ENCODE data around the gene CDH18. TPM values are rescaled to one million over a fixed set of nuclear protein-coding genes. Genes with fewer than 3 reads are reported as not detected.
A peak's percentile ranks its signal among the peaks of the same experiment; 100 is the strongest.

Gene CDH18
- total and polyA plus RNA-seq, 2 of the 4 experiments (the other 2 are of a cell fraction) = 0.24 to 1.1 TPM

- peak overlapping the region; percentile 1 for H2AFZ ChIP-seq (replicated peaks; ENCODE audit: low read length, poor library complexity)
- DNase-seq = no peak
- intact Hi-C loops (cut with micrococcal nuclease) = no loop called here
- no peaks in the 10 kb centered on the region for H3K79me1 ChIP-seq (ENCODE audit: low read depth in 1 of 2, low read length in 2 of 2)
- H4K5ac ChIP-seq (ENCODE audit: low read depth, low read length) = no peak overlapping the region
- H3K36me3 ChIP-seq (ENCODE audit: control insufficient read depth, insufficient read depth, low read length) = no peaks in the 10 kb centered on the region
- no peaks in the 10 kb centered on the region for H3K9me1 ChIP-seq (ENCODE audit: insufficient read depth, low read length)
- in situ Hi-C loops (cut with MboI; ENCODE audit: low sequenced_read_pairs) = no loop called here
- no peak for ATAC-seq (ENCODE audit: low read depth)
- H3K18ac ChIP-seq (ENCODE audit: low read depth, low read length) = no peak overlapping the region
- H3K4me2 ChIP-seq (ENCODE audit: low read depth, low read length) = no peak overlapping the region
- ChIA-PET POLR2A (ENCODE audit: unreplicated experiment) (interaction anchor here (0.6 kb wide), 1 partner anchor 9 kb away, joined by 3 read pairs; no protein-coding TSS in a partner anchor), CTCF (no interaction called here)
- no peaks in the 10 kb centered on the region for H3K4me1 ChIP-seq (ENCODE audit: control insufficient read depth, insufficient read depth, low read length)
- H4K8ac ChIP-seq (ENCODE audit: low read depth in 2 of 2, low read length in 2 of 2) = no peak overlapping the region
- BruUV-seq (replicated peaks) = no TSS peak
- no peaks in the 10 kb centered on the region for H3K9me3 ChIP-seq (ENCODE audit: control insufficient read depth, insufficient read depth, low read length)
- H3K9ac ChIP-seq (ENCODE audit: low read depth, low read length) = no peak overlapping the region
- no peak overlapping the region for H2BK5ac ChIP-seq (ENCODE audit: low read depth, low read length, poor library complexity, severe bottlenecking)
- H2BK15ac ChIP-seq (ENCODE audit: low read depth, low read length) = no peak overlapping the region
- no peaks in the 10 kb centered on the region for H3K27me3 ChIP-seq (ENCODE audit: control insufficient read depth, insufficient read depth, low read length)
- H2BK20ac ChIP-seq (ENCODE audit: low read depth, low read length) = no peak overlapping the region
- TF ChIP-seq ELK1 (IDR thresholded peaks at IDR 0.05; ENCODE audit: borderline replicate concordance, low read depth, low read length) (no peak), RAD21 (IDR thresholded peaks at IDR 0.05; ENCODE audit: low read length) (no peak), RFX5 (IDR thresholded peaks at IDR 0.05; ENCODE audit: low read depth, low read length) (no peak), MXI1 (IDR thresholded peaks at IDR 0.05; ENCODE audit: borderline replicate concordance, low read depth, low read length) (no peak), BHLHE40 (IDR thresholded peaks at IDR 0.05; ENCODE audit: low read depth, low read length) (no peak), FOS (IDR thresholded peaks at IDR 0.05; ENCODE audit: low read depth, low read length) (no peak), POLR2A (IDR thresholded peaks at IDR 0.05; ENCODE audit: low read depth, low read length) (no peak), MAFK (IDR thresholded peaks at IDR 0.05; ENCODE audit: low read depth, low read length) (no peak), CEBPB (IDR thresholded peaks at IDR 0.05; ENCODE audit: low read depth, low read length) (no peak), SMC3 (IDR thresholded peaks at IDR 0.05; ENCODE audit: low read depth, low read length) (no peak), RCOR1 (IDR thresholded peaks at IDR 0.05; ENCODE audit: insufficient replicate concordance, low read length) (no peak), CTCF (conservative IDR thresholded peaks at IDR 0.05; ENCODE audit: low read depth, low read length) (no peak), NFE2L2 (IDR thresholded peaks at IDR 0.05; ENCODE audit: low read depth, low read length) (no peak), CHD1 (IDR thresholded peaks at IDR 0.05; ENCODE audit: low read depth, low read length) (no peak)
- TF ChIP-seq, protein P1, sequence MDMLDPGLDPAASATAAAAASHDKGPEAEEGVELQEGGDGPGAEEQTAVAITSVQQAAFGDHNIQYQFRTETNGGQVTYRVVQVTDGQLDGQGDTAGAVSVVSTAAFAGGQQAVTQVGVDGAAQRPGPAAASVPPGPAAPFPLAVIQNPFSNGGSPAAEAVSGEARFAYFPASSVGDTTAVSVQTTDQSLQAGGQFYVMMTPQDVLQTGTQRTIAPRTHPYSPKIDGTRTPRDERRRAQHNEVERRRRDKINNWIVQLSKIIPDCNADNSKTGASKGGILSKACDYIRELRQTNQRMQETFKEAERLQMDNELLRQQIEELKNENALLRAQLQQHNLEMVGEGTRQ (IDR thresholded peaks at IDR 0.05; ENCODE audit: low read depth, low read length) = no peak
- dilution Hi-C loops (cut with HindIII; ENCODE audit: low sequenced_read_pairs, unreplicated experiment) = no loop called here
- 0% methylated on average over 1 of the region's 5 CpGs; no CpG with 5 or more reads in 1 of the 2 experiments for WGBS, 2 experiments (ENCODE audit: extremely low coverage in 2 of 2, insufficient read length in 1 of 2)
- no peak overlapping the region for H3K23ac ChIP-seq (ENCODE audit: low read depth, low read length)
- H2AK5ac ChIP-seq (ENCODE audit: low read depth, low read length) = no peak overlapping the region
- no peak overlapping the region for H3K56ac ChIP-seq (ENCODE audit: extremely low read depth, insufficient read depth, low read length)
- H4K20me1 ChIP-seq (ENCODE audit: insufficient read depth, low read length) = no peaks in the 10 kb centered on the region
- no peak overlapping the region for H2AK9ac ChIP-seq (replicated peaks; ENCODE audit: low read depth, low read length, poor library complexity)
- H3K4me3 ChIP-seq (ENCODE audit: insufficient read depth, low read depth, low read length) = no peak overlapping the region
- no peak overlapping the region for H3K27ac ChIP-seq (ENCODE audit: insufficient read depth, low read length)
- H3K14ac ChIP-seq (replicated peaks; ENCODE audit: low read depth, low read length) = no peak overlapping the region
- H4K91ac ChIP-seq (ENCODE audit: insufficient read depth, low read depth, low read length) = no peak overlapping the region
- H3K4ac ChIP-seq (ENCODE audit: low read depth, low read length) = no peak overlapping the region
- H2BK120ac ChIP-seq (ENCODE audit: low read depth, low read length) = no peak overlapping the region
These were observed 85.6 kb downstream of the CDH18 start for GRCh38 chr5:19902316-19902934.
